GM21528 (cell line): ENCODE measurements around the gene FGF18.

Experiments
- ATAC-seq: cut with Tn5 transposase; IDR thresholded peaks from one replicate; pipeline ENCODE4 v1.9.1; 2021; ENCODE audit warnings: mild to moderate bottlenecking, moderate library complexity; ENCODE audit not compliant: unreplicated experiment, low FRiP score

FGF18 gene

GRCh38 chr5:171436804-171437285 lies 17.4 kb downstream of the FGF18 start:
- ATAC-seq: no peak

- no peak for ATAC-seq
Observed at GRCh38 chr5:171437286-171437821, 17.9 kb downstream of the FGF18 start.

GRCh38 chr5:171438738-171439137 lies 19.3 kb downstream of the FGF18 start:
- ATAC-seq: no peak

GRCh38 chr5:171441246-171441791 lies 21.9 kb downstream of the FGF18 start:
- ATAC-seq: no peak

- ATAC-seq: no peak
Observed at GRCh38 chr5:171442287-171443042, 23.0 kb downstream of the FGF18 start.

- no peak for ATAC-seq
Observed at GRCh38 chr5:171444582-171444981, 25.1 kb downstream of the FGF18 start.

GRCh38 chr5:171445644-171446516 lies 26.4 kb downstream of the FGF18 start:
- ATAC-seq: no peak

- ATAC-seq: no peak
Observed at GRCh38 chr5:171447226-171447625, 27.8 kb downstream of the FGF18 start.

- no peak for ATAC-seq
Observed at GRCh38 chr5:171449426-171449825, 30.0 kb downstream of the FGF18 start.

- ATAC-seq: no peak
Observed at GRCh38 chr5:171450423-171451331, 31.2 kb downstream of the FGF18 start.

GRCh38 chr5:171451421-171451820 lies 32.0 kb downstream of the FGF18 start:
- no peak for ATAC-seq

GRCh38 chr5:171453056-171453725 lies 33.7 kb downstream of the FGF18 start:
- no peak for ATAC-seq

GRCh38 chr5:171453988-171454387 lies 34.5 kb downstream of the FGF18 start:
- no peak for ATAC-seq

- no peak for ATAC-seq
Observed at GRCh38 chr5:171454549-171454948, 35.1 kb downstream of the FGF18 start.

GRCh38 chr5:171455522-171455921 lies 36.1 kb downstream of the FGF18 start:
- no peak for ATAC-seq

- no peak for ATAC-seq
Observed at GRCh38 chr5:171457208-171457981, 37.9 kb downstream of the FGF18 start.

GRCh38 chr5:171459839-171460238 lies 40.4 kb downstream of the FGF18 start:
- no peak for ATAC-seq

- ATAC-seq: no peak
Observed at GRCh38 chr5:171462136-171462927, 42.9 kb downstream of the FGF18 start.
